Thyroid gland (tissue), 4 donors: ENCODE results near the gene ATF7IP.

Experiments
- CTCF ChIP-seq, 6 experiments: fragments of 200-600 bp in 3 of 6; fragments of 450-650 bp in 3 of 6; sonication (generic) in 3 of 6; IDR thresholded peaks; one replicate each; pipeline ENCODE4 v1.5.1; 2016 to 2019; ENCODE audit warnings: antibody characterized with exemption in 6 of 6, mild to moderate bottlenecking in 2 of 6, inconsistent platforms in 1 of 6, moderate library complexity in 1 of 6
- POLR2A ChIP-seq, 2 donors: fragments of 450-650 bp; IDR thresholded peaks; one replicate each; pipeline ENCODE4 v1.6.1; 2017; ENCODE audit warnings: antibody characterized with exemption in 2 of 2, mild to moderate bottlenecking in 2 of 2, moderate library complexity in 1 of 2

- TF ChIP-seq CTCF (IDR thresholded peaks at IDR 0.05) (peak in 1 of 6 experiments; percentile 45), POLR2A (IDR thresholded peaks at IDR 0.05) (no peak)
These were observed 8.0 kb upstream of the ATF7IP start for GRCh38 chr12:14357486-14357885.
